ENCODE measurements around the gene TIMM17B.
"Not testable (repeated sequence)": the region's sequence is repeated elsewhere in the genome, so short reads cannot be mapped to it uniquely, and the experiment has no call there.

The TIMM17B gene

GRCh38 chrX:48890296-48890925 is 7.2 kb downstream of the TIMM17B start:
- peak overlapping the region; percentile 43 for H3K4me3 ChIP-seq (ENCODE audit: low read length)
- no peak for DNase-seq (ENCODE audit: low read depth)
- no peak for TF ChIP-seq CTCF (conservative IDR thresholded peaks at IDR 0.05; ENCODE audit: low read depth, low read length)

- DNase-seq (ENCODE audit: low read depth); H3K4me3 ChIP-seq (ENCODE audit: low read length): not testable (repeated sequence)
Measured at GRCh38 chrX:48886586-48886985, 11.0 kb downstream of the TIMM17B start.

- TF ChIP-seq CTCF (conservative IDR thresholded peaks at IDR 0.05; ENCODE audit: low read depth, low read length): no peak
- H3K4me3 ChIP-seq (ENCODE audit: low read length): no peak overlapping the region
- no peak for DNase-seq (ENCODE audit: low read depth)
Measured at GRCh38 chrX:48883729-48884128, 13.8 kb downstream of the TIMM17B start.

- DNase-seq (ENCODE audit: low read depth); H3K4me3 ChIP-seq (ENCODE audit: low read length): not testable (repeated sequence)
Measured at GRCh38 chrX:48876944-48877343, 20.6 kb downstream of the TIMM17B start.

- DNase-seq (ENCODE audit: low read depth); H3K4me3 ChIP-seq (ENCODE audit: low read length): not testable (repeated sequence)
Measured at GRCh38 chrX:48872017-48872416, 25.6 kb downstream of the TIMM17B start.

GRCh38 chrX:48864210-48864609 is 33.4 kb downstream of the TIMM17B start:
- no peak for DNase-seq (ENCODE audit: low read depth)
- TF ChIP-seq CTCF (conservative IDR thresholded peaks at IDR 0.05; ENCODE audit: low read depth, low read length): no peak

GRCh38 chrX:48854898-48855297 is 42.7 kb downstream of the TIMM17B start:
- peak; percentile 49 for TF ChIP-seq CTCF (conservative IDR thresholded peaks at IDR 0.05; ENCODE audit: low read depth, low read length)
- no peak for DNase-seq (ENCODE audit: low read depth)
- no peak overlapping the region for H3K4me3 ChIP-seq (ENCODE audit: low read length)

More at GRCh38 chrX:48864210-48864609, 33.4 kb downstream of the TIMM17B start:
- H3K4me3 ChIP-seq (ENCODE audit: low read length): no peak overlapping the region

GRCh38 chrX:48854121-48854804 is 43.3 kb downstream of the TIMM17B start:
- not testable (repeated sequence) for H3K4me3 ChIP-seq (ENCODE audit: low read length)

GRCh38 chrX:48853494-48853893 is 44.1 kb downstream of the TIMM17B start:
- not testable (repeated sequence) for DNase-seq (ENCODE audit: low read depth); H3K4me3 ChIP-seq (ENCODE audit: low read length)

More at GRCh38 chrX:48854121-48854804, 43.3 kb downstream of the TIMM17B start:
- not testable (repeated sequence) for DNase-seq (ENCODE audit: low read depth)

GRCh38 chrX:48852857-48853256 is 44.7 kb downstream of the TIMM17B start:
- H3K4me3 ChIP-seq (ENCODE audit: low read length): no peak overlapping the region
- no peak for DNase-seq (ENCODE audit: low read depth)
- no peak for TF ChIP-seq CTCF (conservative IDR thresholded peaks at IDR 0.05; ENCODE audit: low read depth, low read length)

All from retinal pigment epithelial cell (primary cell).